Stimulated activated naive CD4-positive, alpha-beta T cell (primary cell): ENCODE results near the gene PYGO1.
A peak's percentile ranks its signal among the peaks of the same experiment; 100 is the strongest.
"Not testable (repeated sequence)": the region's sequence is repeated elsewhere in the genome, so short reads cannot be mapped to it uniquely, and the experiment has no call there.

Source experiments
- DNase-seq, 6 experiments: peaks; one replicate each; lab custom pipeline; 2025; lab: John Stamatoyannopoulos, UW

Gene PYGO1

GRCh38 chr15:55505407-55505806, 82.7 kb downstream of the PYGO1 start:
- DNase-seq = not testable (repeated sequence)

GRCh38 chr15:55499151-55499550, 89.0 kb downstream of the PYGO1 start:
- DNase-seq = no peak

GRCh38 chr15:55498109-55498938, 89.8 kb downstream of the PYGO1 start:
- DNase-seq = peak; percentile 43 to 73 (median 57)

- DNase-seq = no peak
These were observed 91.4 kb downstream of the PYGO1 start for GRCh38 chr15:55496716-55497115.

GRCh38 chr15:55494931-55495330, 93.2 kb downstream of the PYGO1 start:
- DNase-seq = no peak

- not testable (repeated sequence) for DNase-seq
These were observed 99.1 kb downstream of the PYGO1 start for GRCh38 chr15:55488952-55489600.
